ENCODE measurements around the gene AXIN2.

DNA sequence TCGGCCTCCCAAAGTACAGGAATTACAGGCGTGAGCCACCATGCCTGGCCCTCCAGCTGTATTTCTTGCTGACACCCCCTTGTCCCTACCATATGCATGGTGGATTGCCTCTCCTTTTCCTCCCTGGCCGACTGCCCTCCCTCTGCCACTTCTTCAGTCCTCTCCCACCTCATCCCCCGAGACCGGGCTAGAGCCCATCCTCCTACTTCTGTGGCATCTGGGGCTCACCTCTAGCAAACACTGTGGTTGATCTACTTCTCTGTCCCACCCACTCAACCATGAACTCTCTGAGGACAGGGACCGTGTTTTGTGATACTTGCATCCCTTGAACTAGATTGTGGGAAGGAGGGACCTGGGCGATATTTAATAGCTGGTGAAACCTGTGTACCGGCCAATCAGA lies 7.5 kb upstream of the AXIN2 start:
- TF ChIP-seq EP300 (IDR thresholded peaks at IDR 0.05), result no peak
- TF ChIP-seq, protein P1, sequence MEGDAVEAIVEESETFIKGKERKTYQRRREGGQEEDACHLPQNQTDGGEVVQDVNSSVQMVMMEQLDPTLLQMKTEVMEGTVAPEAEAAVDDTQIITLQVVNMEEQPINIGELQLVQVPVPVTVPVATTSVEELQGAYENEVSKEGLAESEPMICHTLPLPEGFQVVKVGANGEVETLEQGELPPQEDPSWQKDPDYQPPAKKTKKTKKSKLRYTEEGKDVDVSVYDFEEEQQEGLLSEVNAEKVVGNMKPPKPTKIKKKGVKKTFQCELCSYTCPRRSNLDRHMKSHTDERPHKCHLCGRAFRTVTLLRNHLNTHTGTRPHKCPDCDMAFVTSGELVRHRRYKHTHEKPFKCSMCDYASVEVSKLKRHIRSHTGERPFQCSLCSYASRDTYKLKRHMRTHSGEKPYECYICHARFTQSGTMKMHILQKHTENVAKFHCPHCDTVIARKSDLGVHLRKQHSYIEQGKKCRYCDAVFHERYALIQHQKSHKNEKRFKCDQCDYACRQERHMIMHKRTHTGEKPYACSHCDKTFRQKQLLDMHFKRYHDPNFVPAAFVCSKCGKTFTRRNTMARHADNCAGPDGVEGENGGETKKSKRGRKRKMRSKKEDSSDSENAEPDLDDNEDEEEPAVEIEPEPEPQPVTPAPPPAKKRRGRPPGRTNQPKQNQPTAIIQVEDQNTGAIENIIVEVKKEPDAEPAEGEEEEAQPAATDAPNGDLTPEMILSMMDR (IDR thresholded peaks at IDR 0.05), result no peak

Measured in tibial nerve (tissue), 4 donors.